Coronary artery (tissue), 2 donors: ENCODE data around the gene RAB28.

Experiments
- DNase-seq: peaks from one replicate; pipeline ENCODE4 v3.0.0-alpha.2; 2017; ENCODE audit warnings: low spot score
- H3K27ac ChIP-seq, 2 donors: fragments of 200-600 bp; sonication (generic); one replicate each; pipeline ENCODE4 v1.5.1; 2016 to 2019
- H3K4me3 ChIP-seq: fragments of 200-600 bp; sonication (generic); 2 replicates; pipeline ENCODE4 v1.5.1; 2016; ENCODE audit warnings: mild to moderate bottlenecking, moderate library complexity
- CTCF ChIP-seq: fragments of 200-600 bp; sonication (generic); IDR thresholded peaks from one replicate; pipeline ENCODE4 v1.5.1; 2019; ENCODE audit warnings: antibody characterized with exemption

RAB28 gene

DNA sequence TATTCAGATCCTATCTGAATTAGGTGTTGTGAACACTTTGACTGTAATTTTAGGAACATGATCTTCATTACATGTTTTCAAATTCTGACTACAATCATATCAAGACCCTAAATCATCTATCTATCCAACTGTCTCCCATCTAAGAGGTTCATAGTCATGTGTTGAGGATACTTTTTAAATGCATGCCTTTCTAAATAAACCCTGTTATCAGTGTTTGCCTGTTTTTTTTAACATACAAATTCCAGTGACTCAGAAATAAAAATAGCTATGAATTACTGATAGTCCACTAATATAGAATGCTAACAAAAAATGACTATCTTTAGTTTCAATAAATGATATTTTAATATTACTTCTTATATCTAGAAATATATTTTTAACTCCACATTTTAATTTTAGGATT, 8.0 kb downstream of the RAB28 start:
- DNase-seq, result no peak
- H3K4me3 ChIP-seq, result no peak overlapping the region
- TF ChIP-seq CTCF, result no peak
- no peak overlapping the region for H3K27ac ChIP-seq

DNA sequence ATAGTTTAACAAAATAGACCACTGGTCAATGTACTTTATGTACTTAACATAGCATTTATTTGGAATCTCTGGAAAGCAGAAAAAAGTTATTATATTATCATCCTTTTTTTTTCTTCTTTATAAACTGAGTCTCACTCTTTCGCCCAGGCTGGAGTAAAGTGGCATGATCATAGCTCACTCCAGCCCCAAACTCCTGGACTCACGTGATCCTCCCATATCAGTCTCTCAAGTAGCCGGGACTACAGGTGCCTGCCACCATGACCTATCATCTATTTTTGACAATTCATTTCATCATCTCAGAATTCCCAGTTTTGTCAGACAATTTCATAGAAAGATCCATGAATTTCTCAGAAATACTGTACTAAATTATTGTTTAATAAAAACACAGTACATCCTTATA, 12.7 kb downstream of the RAB28 start:
- no peak for DNase-seq
- no peak overlapping the region for H3K4me3 ChIP-seq
- H3K27ac ChIP-seq, result no peak overlapping the region
- TF ChIP-seq CTCF, result no peak

- Histone ChIP-seq H3K4me3 (no peak overlapping the region), H3K27ac (no peak overlapping the region)
- no peak for TF ChIP-seq CTCF
- DNase-seq, result no peak
Measured at GRCh38 chr4:13470379-13470778, 13.8 kb downstream of the RAB28 start.

GRCh38 chr4:13464973-13465372, 19.2 kb downstream of the RAB28 start:
- Histone ChIP-seq H3K27ac (no peak overlapping the region), H3K4me3 (no peak overlapping the region)
- no peak for DNase-seq
- TF ChIP-seq CTCF, result no peak

- Histone ChIP-seq H3K4me3 (no peak overlapping the region), H3K27ac (no peak overlapping the region)
- TF ChIP-seq CTCF, result no peak
- DNase-seq, result no peak
Measured at GRCh38 chr4:13464543-13464942, 19.6 kb downstream of the RAB28 start.

GRCh38 chr4:13461191-13461905, 22.8 kb downstream of the RAB28 start:
- no peak for DNase-seq
- no peak overlapping the region for H3K4me3 ChIP-seq
- no peak overlapping the region for H3K27ac ChIP-seq
- TF ChIP-seq CTCF, result no peak

DNA sequence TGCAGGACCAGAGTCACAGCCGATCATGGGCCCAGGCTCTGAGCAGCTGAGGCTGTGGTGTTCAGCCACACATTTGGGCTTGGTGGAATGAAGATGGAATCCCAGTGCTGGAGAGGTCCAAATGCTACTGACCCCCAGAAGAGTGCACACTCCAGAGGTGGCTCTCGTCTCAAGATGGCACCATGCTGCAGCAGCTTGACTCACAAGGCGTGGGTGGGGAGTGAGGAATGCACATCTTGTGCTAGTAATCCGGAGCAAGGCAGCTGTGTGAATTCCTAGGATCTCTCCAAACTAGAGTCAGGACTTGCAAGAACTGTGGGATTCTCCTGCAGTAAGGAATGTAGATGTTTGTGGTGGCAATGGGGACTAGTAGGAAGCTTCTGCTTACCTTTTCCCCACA, 28.7 kb downstream of the RAB28 start:
- no peak overlapping the region for H3K4me3 ChIP-seq
- no peak overlapping the region for H3K27ac ChIP-seq
- no peak for TF ChIP-seq CTCF
- DNase-seq, result no peak
